Vagina (tissue), 2 donors: Measurements from ENCODE around the gene FCGR3A. TPM values are rescaled to one million over a fixed set of nuclear protein-coding genes. Genes with fewer than 3 reads are reported as not detected.

Experiments used
- DNase-seq, 2 donors: peaks; one replicate each; pipeline ENCODE4 v3.0.0-alpha.2; 2017; ENCODE audit errors: extremely low spot score in 2 of 2
- H3K27ac ChIP-seq: fragments of 200-600 bp; sonication (generic); one replicate; pipeline ENCODE4 v1.5.1; 2019
- H3K27me3 ChIP-seq: fragments of 200-600 bp; sonication (generic); one replicate; pipeline ENCODE4 v1.5.1; 2019
- H3K36me3 ChIP-seq, 2 donors: fragments of 200-600 bp; sonication (generic); one replicate each; pipeline ENCODE4 v1.5.1; 2017 to 2019
- H3K4me1 ChIP-seq: fragments of 200-600 bp; sonication (generic); one replicate; pipeline ENCODE4 v1.5.1; 2019
- H3K4me3 ChIP-seq, 2 donors: fragments of 200-600 bp; sonication (generic); 1 replicate in 1 of 2; 2 replicates in 1 of 2; pipeline ENCODE4 v1.5.1; 2016 to 2019
- H3K9me3 ChIP-seq: fragments of 200-600 bp; sonication (generic); one replicate; pipeline ENCODE4 v1.5.1; 2019
- POLR2A ChIP-seq, 2 donors: fragments of 450-650 bp; IDR thresholded peaks; one replicate each; pipeline ENCODE4 v1.6.1; 2017; ENCODE audit warnings: antibody characterized with exemption in 2 of 2, mild to moderate bottlenecking in 2 of 2, moderate library complexity in 2 of 2
- POLR2AphosphoS5 ChIP-seq, 2 donors: sonication (generic); formaldehyde crosslinking; IDR thresholded peaks; one replicate each; pipeline ENCODE4 v1.9.0; 2017; ENCODE audit warnings: antibody characterized with exemption in 2 of 2, mild to moderate bottlenecking in 2 of 2, low read depth in 1 of 2; ENCODE audit not compliant: insufficient read depth in 1 of 2
- intact Hi-C: fragments of 100-400 bp; cut with DNase I; formaldehyde crosslinking; loops from one replicate; pipeline ENCODE4 v1.15.1; 2023
- total RNA-seq: library from RNA; depleted of rRNA; stranded (reverse); fragments of >200 nt; gene quantifications from one replicate; pipeline ENCODE4 v1.2.3, GENCODE V29; 2016
- TF ChIP-seq, protein P1 (sequence below), 3 experiments: fragments of 450-650 bp in 2 of 3; fragments of 200-600 bp in 1 of 3; sonication (generic) in 1 of 3; IDR thresholded peaks; one replicate each; pipeline ENCODE4 v1.5.1; 2017 to 2019; ENCODE audit warnings: antibody characterized with exemption in 3 of 3, mild to moderate bottlenecking in 2 of 3, moderate library complexity in 2 of 3

Gene FCGR3A
- total RNA-seq, 1 donor from 2014 or later, result 14.2 TPM

DNA sequence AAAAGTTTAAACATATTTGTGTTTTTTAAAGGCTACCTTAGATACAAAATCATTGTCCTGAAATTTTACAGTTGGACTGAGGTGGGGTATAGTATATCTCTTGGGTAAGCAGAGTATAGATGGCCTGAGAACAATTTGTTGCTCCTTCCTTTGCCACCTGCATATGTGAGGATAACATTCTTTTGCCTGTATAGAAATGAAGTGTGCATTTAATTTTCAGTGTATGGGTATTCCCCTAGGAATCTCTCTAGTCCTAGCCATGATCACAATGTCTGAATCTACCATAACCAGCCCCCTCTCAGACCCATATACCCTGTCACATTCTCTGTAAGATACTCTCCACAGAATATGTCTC lies 46.2 kb downstream of the FCGR3A start:
- intact Hi-C loops, result no loop called here
- no peak for DNase-seq
- no peak overlapping the region for H3K4me3 ChIP-seq
- H3K9me3 ChIP-seq, result no peaks in the 10 kb centered on the region
- H3K27ac ChIP-seq, result no peak overlapping the region
- H3K36me3 ChIP-seq, result no peaks in the 10 kb centered on the region
- TF ChIP-seq POLR2A (IDR thresholded peaks at IDR 0.05) (no peak), POLR2AphosphoS5 (IDR thresholded peaks at IDR 0.05; ENCODE audit: insufficient read depth in 1 of 2, low read depth in 1 of 2) (no peak)
- TF ChIP-seq, protein P1, sequence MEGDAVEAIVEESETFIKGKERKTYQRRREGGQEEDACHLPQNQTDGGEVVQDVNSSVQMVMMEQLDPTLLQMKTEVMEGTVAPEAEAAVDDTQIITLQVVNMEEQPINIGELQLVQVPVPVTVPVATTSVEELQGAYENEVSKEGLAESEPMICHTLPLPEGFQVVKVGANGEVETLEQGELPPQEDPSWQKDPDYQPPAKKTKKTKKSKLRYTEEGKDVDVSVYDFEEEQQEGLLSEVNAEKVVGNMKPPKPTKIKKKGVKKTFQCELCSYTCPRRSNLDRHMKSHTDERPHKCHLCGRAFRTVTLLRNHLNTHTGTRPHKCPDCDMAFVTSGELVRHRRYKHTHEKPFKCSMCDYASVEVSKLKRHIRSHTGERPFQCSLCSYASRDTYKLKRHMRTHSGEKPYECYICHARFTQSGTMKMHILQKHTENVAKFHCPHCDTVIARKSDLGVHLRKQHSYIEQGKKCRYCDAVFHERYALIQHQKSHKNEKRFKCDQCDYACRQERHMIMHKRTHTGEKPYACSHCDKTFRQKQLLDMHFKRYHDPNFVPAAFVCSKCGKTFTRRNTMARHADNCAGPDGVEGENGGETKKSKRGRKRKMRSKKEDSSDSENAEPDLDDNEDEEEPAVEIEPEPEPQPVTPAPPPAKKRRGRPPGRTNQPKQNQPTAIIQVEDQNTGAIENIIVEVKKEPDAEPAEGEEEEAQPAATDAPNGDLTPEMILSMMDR (IDR thresholded peaks at IDR 0.05), result no peak
- H3K27me3 ChIP-seq, result no peaks in the 10 kb centered on the region
- peaks cover 10% of the 10 kb centered on the region for H3K4me1 ChIP-seq

DNA sequence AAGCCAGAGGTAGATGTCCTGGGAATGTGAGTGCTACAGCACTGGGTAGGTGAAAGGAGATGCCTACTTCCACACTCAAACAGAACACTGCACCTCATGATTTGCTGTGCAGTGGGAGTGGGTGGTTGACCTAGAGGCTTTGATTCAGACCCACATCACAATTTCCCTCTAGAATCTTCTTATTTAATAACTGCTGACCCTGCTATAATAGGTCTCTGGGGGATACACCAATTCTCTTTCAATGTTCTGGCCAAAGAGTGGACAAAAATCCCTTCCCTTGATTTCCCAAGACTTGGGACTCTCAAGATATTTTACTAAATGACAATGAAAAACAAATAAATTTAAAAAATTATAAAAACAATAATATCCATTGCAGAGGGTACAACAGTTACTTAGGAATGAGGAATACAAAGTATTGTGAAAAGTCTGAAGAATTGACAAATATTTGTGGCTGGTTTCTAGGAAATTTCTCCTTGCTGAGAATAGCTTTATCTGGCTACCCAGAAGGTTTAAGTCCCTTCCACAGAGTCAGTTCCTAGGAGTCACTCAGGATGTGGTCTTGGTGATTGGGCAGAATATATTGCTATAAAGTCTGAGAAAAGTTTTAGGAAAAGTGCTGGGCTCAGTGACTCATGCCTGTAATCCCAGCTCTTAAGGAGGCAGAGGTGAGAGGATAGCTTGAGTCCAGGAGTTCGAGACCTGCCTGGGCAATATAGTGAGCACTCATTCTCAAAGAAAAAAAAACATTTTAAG lies 46.8 kb downstream of the FCGR3A start:
- DNase-seq, result no peak
- Histone ChIP-seq H3K36me3 (no peaks in the 10 kb centered on the region), H3K4me3 (no peak overlapping the region), H3K4me1 (peaks cover 10% of the 10 kb centered on the region), H3K9me3 (no peaks in the 10 kb centered on the region), H3K27me3 (no peaks in the 10 kb centered on the region), H3K27ac (no peak overlapping the region)
- intact Hi-C loops, result no loop called here
- TF ChIP-seq, protein P1 (IDR thresholded peaks at IDR 0.05), result no peak
- TF ChIP-seq POLR2A (IDR thresholded peaks at IDR 0.05) (no peak), POLR2AphosphoS5 (IDR thresholded peaks at IDR 0.05; ENCODE audit: insufficient read depth in 1 of 2, low read depth in 1 of 2) (no peak)

DNA sequence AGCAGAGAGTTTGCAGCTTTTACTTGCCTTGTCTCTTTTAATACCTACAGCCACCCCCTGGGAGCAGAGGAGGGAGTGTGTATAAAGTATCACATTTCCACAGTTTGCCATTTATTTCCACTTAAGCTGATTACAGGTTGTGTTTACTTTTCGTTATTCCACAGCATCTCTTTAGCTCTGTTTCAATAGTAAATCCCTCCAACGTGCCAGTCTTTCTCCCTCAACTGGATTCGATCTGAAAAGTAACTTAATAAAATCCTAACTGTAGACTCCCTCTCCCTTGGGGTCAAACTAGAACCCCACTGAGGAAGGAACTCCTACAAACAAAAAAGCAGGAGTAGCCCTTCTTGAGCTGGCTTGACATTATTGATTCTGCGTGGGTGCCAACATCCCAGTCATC lies 47.4 kb downstream of the FCGR3A start:
- no peak for DNase-seq
- H3K27ac ChIP-seq, result no peak overlapping the region
- TF ChIP-seq, protein P1 (IDR thresholded peaks at IDR 0.05), result no peak
- no peak for TF ChIP-seq POLR2A (IDR thresholded peaks at IDR 0.05)
- TF ChIP-seq POLR2AphosphoS5 (IDR thresholded peaks at IDR 0.05; ENCODE audit: insufficient read depth in 1 of 2, low read depth in 1 of 2), result no peak
- no peaks in the 10 kb centered on the region for H3K36me3 ChIP-seq
- peaks cover 10% of the 10 kb centered on the region for H3K4me1 ChIP-seq
- H3K27me3 ChIP-seq, result no peaks in the 10 kb centered on the region
- no peak overlapping the region for H3K4me3 ChIP-seq
- H3K9me3 ChIP-seq, result no peaks in the 10 kb centered on the region
- intact Hi-C loops, result no loop called here

DNA sequence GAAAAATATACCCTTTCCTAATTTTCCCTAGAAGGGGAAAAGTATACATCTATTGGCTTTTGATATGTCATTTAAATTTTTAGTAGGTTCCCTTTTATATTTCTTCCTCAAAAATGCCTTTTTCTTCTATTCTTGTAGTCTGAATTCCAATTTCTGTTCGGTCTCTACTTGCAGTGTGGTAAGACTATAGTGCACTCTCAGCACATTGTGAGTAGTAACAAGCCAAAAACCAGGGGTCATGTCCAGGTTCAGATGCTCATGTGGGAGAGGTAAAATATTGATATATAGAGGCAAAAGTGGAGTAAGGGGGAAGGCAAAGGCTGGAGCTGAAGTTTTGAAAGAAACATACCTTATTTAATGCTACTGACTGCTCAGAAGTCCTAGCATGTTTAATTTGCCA lies 48.4 kb downstream of the FCGR3A start:
- TF ChIP-seq POLR2A (IDR thresholded peaks at IDR 0.05), result no peak
- no peak for TF ChIP-seq POLR2AphosphoS5 (IDR thresholded peaks at IDR 0.05; ENCODE audit: insufficient read depth in 1 of 2, low read depth in 1 of 2)
- TF ChIP-seq, protein P1 (IDR thresholded peaks at IDR 0.05), result no peak
- intact Hi-C loops, result no loop called here
- H3K27me3 ChIP-seq, result no peaks in the 10 kb centered on the region
- no peaks in the 10 kb centered on the region for H3K9me3 ChIP-seq
- peaks cover 1% of the 10 kb centered on the region for H3K4me1 ChIP-seq
- no peak overlapping the region for H3K27ac ChIP-seq
- DNase-seq, result no peak
- no peak overlapping the region for H3K4me3 ChIP-seq
- H3K36me3 ChIP-seq, result no peaks in the 10 kb centered on the region
